ENCODE results near the gene OSBPL3.
"Not testable (repeated sequence)": the region's sequence is repeated elsewhere in the genome, so short reads cannot be mapped to it uniquely, and the experiment has no call there.

OSBPL3 gene

GRCh38 chr7:24916463-24917040 lies 63.4 kb downstream of the OSBPL3 start:
- DNase-seq, result no peak

DNA sequence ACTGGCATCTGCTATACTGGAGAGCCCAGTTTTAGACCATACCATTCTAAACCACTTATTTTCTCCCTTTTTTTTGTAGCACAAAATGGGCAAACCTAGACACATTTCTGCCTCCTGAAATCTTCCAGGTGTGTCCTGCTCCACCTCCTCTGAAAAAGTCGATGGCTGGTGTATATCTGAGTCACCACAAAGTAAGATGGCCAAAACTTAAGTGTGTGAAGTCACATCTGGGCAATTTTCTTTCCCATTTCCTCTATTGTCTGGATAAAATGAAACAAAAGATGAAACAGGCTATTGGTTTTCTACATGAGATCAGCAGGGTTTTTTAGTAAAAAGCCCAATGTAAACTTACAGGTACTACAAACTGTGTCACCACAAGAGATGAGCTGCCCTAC lies 65.5 kb downstream of the OSBPL3 start:
- no peak for DNase-seq

DNA sequence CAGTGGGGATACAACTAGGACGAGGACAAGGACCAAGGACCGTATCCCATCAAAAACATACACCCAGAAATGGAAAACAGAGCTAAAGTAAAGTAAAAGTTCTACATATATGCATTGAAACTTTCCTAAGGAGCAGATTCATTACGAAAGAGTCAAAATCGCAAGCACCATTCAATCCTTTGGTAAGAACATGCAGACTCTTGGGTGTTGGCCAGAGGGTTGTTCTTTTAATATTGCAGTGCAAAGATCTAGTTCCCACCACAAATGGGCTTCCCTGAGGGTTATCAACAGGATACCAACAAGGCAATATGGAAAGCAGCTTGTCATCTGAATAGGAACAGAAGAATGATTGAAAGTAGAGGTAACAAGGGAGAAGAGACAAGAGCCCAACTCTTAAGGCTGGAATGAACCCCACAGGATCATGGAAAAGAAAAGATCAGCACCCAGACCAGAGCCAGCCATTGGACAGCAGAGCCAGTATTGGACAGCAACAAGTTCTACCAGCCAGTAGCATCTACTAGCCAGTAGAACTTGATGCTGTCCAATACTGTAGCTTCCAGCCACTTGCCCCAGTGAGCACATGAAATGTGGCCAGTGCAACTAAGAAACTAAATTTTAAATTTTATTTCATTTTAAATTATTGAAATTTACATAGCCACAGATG lies 66.0 kb downstream of the OSBPL3 start:
- DNase-seq, result no peak

- DNase-seq, result no peak
Observed at GRCh38 chr7:24912874-24913514, 67.0 kb downstream of the OSBPL3 start.

- no peak for DNase-seq
Observed at GRCh38 chr7:24912424-24912823, 67.6 kb downstream of the OSBPL3 start.

DNA sequence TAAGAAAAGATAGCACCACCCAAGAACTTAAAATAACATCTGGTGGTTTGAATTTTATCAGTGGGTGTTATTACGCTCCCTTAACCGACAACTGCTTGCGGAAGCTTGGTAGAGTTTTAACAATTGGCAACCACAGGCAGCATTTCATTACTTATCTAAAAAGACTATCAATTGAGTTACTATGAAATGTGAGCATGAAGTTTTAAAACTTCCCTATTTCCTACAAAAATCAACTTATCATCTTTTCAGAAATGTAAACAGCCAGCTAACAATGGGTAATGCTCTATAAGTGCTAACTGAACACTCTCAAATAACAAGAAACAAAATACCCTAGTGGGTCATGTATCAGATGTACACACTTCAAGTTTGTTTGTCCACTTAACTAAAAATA lies 68.8 kb downstream of the OSBPL3 start:
- DNase-seq, result peak; percentile 13

- no peak for DNase-seq
Observed at GRCh38 chr7:24910551-24911212, 69.3 kb downstream of the OSBPL3 start.

DNA sequence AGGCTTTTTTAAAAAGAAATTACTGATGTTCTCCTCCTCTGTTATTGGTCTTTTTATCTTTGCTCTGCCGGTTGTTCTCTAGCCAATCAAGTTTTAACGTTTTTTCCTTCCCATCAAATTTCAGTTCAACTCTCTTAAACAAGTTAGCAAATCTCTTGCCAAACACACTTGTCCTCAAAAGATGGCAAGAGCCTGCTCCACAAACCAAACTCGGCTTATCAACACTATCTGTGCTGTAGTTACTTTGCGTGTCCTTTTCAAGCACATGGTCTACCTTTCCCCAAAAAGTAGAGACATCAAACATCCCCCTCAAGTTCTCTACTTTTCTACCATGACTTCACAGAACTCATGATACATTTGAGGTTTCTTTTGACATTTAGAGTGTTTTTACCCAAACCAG lies 71.3 kb downstream of the OSBPL3 start:
- no peak for DNase-seq

DNA sequence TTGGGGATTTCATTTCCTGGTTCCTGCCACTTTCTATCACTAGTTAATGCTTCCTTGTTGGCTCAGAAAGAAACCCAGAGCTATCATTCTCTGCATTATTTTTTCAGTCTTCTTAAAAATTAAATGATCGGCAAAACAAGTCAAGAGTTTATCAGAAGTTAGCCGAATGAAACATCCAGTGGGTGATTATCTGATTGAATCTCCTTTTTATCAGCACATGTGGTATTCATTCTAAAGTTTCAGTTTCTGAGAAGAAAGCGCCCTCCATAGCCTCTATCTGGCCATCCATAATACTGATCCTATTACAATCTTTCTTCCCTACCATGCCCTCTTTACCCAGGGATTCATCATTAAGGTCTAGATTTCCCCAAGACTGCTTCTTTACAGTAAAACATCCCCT lies 71.8 kb downstream of the OSBPL3 start:
- DNase-seq, result no peak

DNA sequence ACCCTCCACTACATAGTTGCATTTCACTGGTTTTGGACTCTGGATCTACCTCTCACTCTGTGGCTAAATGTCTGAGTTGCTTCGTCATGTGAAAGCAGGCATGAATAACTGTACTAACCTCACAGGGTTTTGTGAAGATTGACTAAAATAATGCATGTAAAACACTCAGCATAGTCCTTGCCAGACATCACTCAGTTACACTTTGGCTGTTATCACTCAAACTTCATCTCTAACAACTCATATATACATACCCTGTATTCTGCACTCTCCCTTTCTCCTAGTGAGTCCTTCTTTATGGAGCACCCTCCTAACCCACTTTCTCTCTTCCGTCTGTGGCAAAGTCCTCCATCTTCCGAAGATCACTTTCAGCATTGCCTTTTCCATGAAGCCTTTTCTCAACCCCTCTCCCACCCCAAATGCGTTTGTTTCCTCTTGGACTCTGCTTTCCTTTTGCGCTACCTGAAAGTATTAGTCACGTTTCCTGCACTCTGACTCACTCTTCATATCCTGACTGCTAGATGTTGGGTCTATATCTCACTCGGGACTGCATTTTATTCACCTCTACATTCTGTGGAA lies 72.6 kb downstream of the OSBPL3 start:
- no peak for DNase-seq

GRCh38 chr7:24905996-24906770 lies 73.8 kb downstream of the OSBPL3 start:
- no peak for DNase-seq

- not testable (repeated sequence) for DNase-seq
Observed at GRCh38 chr7:24903992-24904391, 76.0 kb downstream of the OSBPL3 start.

GRCh38 chr7:24903559-24903958 lies 76.4 kb downstream of the OSBPL3 start:
- no peak for DNase-seq

GRCh38 chr7:24902931-24903330 lies 77.0 kb downstream of the OSBPL3 start:
- no peak for DNase-seq

DNA sequence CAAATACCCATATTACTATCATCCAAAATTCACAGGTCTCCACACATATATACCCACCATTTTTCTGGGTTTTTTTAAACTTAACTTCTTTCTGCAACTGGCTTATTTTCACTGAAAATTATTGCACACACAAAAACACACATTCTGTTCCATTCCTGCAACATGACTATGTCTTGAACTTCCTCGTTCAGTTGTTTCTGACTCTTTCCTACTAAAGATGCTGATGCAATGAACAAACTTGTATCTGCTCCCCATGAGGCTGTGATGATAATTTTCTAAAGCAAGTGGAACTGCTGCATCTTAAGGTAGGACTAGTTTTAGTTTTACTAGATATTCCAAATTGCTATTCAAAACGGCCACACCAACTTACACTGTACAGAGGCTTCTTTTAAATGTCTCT lies 77.7 kb downstream of the OSBPL3 start:
- DNase-seq, result no peak

DNA sequence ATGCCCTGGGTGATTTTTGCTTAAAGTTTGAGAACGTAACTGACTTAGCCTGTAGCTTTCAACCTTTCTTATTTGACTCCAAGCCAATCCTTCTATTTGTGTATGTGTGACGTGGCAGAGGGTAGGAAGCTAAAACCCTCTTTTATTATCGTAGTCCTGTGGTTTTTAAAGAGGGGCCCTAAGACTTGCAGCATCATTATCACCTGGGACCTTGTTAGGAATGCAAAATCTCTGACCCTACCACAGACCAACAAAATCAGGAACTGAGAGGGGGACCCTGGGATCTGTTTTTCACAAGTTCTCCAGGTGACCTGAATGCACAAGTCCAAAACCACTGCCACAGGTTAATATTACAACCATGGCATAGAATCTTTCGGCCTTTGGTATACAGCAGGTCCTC lies 80.1 kb downstream of the OSBPL3 start:
- DNase-seq, result no peak

DNA sequence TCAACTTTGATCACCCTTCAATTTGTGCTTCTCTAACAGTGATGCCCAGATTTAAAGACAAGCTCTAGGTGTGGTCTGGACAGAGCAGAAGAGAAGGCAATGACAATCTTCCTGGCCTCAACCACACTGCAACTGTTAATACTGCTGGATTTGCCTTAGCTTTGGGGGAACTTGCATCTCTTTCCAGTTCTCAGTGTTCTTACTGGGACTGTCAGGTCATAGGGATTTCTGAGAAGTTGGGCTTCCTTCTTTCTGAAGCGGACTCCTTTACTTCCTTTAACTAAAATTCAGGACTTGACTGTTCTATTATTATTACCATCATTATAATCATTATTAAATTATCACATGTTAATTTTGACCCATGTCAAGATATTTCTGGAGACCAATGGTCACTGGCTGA lies 80.8 kb downstream of the OSBPL3 start:
- no peak for DNase-seq

DNA sequence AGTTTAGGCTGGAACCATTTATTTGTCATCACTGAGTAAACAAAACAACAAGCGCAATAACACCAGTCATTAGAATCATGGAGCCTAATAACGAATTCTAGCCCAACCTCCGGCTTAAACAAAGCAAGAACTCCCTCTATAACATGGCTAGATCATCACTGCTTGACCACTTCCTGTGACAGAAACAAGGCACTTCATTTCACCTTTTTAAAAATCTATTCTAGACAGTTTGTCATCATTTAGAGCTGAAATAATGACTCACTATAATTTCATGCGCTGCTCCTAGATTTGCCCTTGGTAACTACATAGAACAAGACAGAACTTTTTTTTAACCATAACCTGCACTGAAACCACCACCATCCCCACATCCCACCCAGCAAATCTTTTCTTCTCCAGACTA lies 81.3 kb downstream of the OSBPL3 start:
- DNase-seq, result peak; percentile 36

- DNase-seq, result peak; percentile 64
Observed at GRCh38 chr7:24896031-24896501, 83.9 kb downstream of the OSBPL3 start.

GRCh38 chr7:24894429-24895221 lies 85.4 kb downstream of the OSBPL3 start:
- no peak for DNase-seq

DNA sequence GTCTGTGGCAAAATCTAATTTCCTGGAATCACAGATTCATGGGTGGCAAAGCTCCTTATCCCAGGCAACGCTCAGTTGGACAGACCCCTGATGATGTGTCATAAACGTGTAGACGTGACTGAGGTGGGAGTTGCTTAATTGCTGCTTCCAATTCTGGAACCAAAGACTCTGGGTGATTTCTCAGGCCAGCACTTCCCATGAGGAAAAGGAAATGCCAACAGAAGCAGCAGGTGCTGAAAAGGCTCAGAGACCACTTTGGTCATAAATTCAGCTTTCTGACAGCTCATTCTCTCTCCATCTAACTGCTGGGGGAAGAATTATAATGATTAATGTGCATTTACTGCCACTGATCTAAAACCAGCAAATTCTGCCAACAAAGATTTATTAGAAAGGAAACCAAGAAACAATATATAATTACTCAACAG lies 88.7 kb downstream of the OSBPL3 start:
- DNase-seq, result no peak

GRCh38 chr7:24889611-24890010 lies 90.4 kb downstream of the OSBPL3 start:
- DNase-seq, result no peak

Measured in suppressor macrophage treated with lipopolysaccharide for 4 hours (primary cell).